OCI-LY3 (cell line): ENCODE measurements around the gene CAPZB.

ENCODE experiments used
- EZH2phosphoT487 ChIP-seq: fragments of 200-600 bp; shearing (Covaris generic); IDR thresholded peaks from 2 replicates; pipeline ENCODE4 v1.6.1; 2018; ENCODE audit warnings: antibody characterized with exemption, mixed run types, low read depth
- TF ChIP-seq, protein P1 (sequence below): fragments of 200-600, 300-600 bp; sonication (generic); IDR thresholded peaks from 2 replicates; pipeline ENCODE4 v1.5.1; 2014; ENCODE audit warnings: antibody characterized with exemption, low read length, low read depth

- TF ChIP-seq, protein P1, sequence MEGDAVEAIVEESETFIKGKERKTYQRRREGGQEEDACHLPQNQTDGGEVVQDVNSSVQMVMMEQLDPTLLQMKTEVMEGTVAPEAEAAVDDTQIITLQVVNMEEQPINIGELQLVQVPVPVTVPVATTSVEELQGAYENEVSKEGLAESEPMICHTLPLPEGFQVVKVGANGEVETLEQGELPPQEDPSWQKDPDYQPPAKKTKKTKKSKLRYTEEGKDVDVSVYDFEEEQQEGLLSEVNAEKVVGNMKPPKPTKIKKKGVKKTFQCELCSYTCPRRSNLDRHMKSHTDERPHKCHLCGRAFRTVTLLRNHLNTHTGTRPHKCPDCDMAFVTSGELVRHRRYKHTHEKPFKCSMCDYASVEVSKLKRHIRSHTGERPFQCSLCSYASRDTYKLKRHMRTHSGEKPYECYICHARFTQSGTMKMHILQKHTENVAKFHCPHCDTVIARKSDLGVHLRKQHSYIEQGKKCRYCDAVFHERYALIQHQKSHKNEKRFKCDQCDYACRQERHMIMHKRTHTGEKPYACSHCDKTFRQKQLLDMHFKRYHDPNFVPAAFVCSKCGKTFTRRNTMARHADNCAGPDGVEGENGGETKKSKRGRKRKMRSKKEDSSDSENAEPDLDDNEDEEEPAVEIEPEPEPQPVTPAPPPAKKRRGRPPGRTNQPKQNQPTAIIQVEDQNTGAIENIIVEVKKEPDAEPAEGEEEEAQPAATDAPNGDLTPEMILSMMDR: no peak
- TF ChIP-seq EZH2phosphoT487: no peak
Measured at GRCh38 chr1:19310061-19310460, 175.3 kb downstream of the CAPZB start.
